Measurements from ENCODE around the gene NELFCD.

Gene NELFCD

GRCh38 chr20:59000326-59000725, 19.3 kb downstream of the NELFCD start:
- no peak for DNase-seq (ENCODE audit: low read depth)
- no peak for TF ChIP-seq CTCF (IDR thresholded peaks at IDR 0.05; ENCODE audit: insufficient read depth, low read depth, low read length, missing control alignments)

GRCh38 chr20:59001068-59001448, 20.0 kb downstream of the NELFCD start:
- no peak for TF ChIP-seq CTCF (IDR thresholded peaks at IDR 0.05; ENCODE audit: insufficient read depth, low read depth, low read length, missing control alignments)
- no peak overlapping the region for H3K4me3 ChIP-seq (ENCODE audit: low read depth, low read length)

More at GRCh38 chr20:59000326-59000725, 19.3 kb downstream of the NELFCD start:
- H3K4me3 ChIP-seq (ENCODE audit: low read depth, low read length): no peak overlapping the region

GRCh38 chr20:59001449-59002171, 20.6 kb downstream of the NELFCD start:
- no peak for DNase-seq (ENCODE audit: low read depth)
- no peak for TF ChIP-seq CTCF (IDR thresholded peaks at IDR 0.05; ENCODE audit: insufficient read depth, low read depth, low read length, missing control alignments)
- H3K4me3 ChIP-seq (ENCODE audit: low read depth, low read length): no peak overlapping the region

More at GRCh38 chr20:59001068-59001448, 20.0 kb downstream of the NELFCD start:
- DNase-seq (ENCODE audit: low read depth): no peak

GRCh38 chr20:59002388-59002787, 21.3 kb downstream of the NELFCD start:
- no peak overlapping the region for H3K4me3 ChIP-seq (ENCODE audit: low read depth, low read length)
- DNase-seq (ENCODE audit: low read depth): no peak
- TF ChIP-seq CTCF (IDR thresholded peaks at IDR 0.05; ENCODE audit: insufficient read depth, low read depth, low read length, missing control alignments): no peak

GRCh38 chr20:59002874-59003399, 21.9 kb downstream of the NELFCD start:
- TF ChIP-seq CTCF (IDR thresholded peaks at IDR 0.05; ENCODE audit: insufficient read depth, low read depth, low read length, missing control alignments): no peak
- DNase-seq (ENCODE audit: low read depth): no peak
- no peak overlapping the region for H3K4me3 ChIP-seq (ENCODE audit: low read depth, low read length)

- peak overlapping the region; percentile 82 for H3K4me3 ChIP-seq (ENCODE audit: low read depth, low read length)
- no peak for DNase-seq (ENCODE audit: low read depth)
- TF ChIP-seq CTCF (IDR thresholded peaks at IDR 0.05; ENCODE audit: insufficient read depth, low read depth, low read length, missing control alignments): no peak
These were observed 22.9 kb downstream of the NELFCD start for GRCh38 chr20:59003836-59004492.
